ENCODE results near the gene TRIM33.
"Not testable (repeated sequence)": the region's sequence is repeated elsewhere in the genome, so short reads cannot be mapped to it uniquely, and the experiment has no call there.

The TRIM33 gene

DNA sequence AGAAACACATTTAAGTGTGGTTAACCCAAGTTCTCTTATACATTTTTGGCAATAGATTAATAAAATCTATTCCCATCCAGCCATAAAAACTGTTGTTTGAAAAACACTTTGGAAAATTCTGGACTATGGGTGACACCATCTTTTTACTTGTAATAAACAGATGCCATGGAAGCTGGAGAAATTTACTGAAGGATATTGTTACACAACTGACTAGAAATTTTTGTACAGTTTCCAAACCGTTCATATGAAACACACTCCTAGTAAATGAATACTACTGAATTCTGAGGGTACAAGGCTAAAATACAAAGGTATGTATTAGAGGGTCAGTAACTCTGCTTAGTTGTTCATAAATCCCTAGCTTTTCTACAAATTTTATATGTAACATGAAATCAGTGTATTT lies 48.7 kb downstream of the TRIM33 start:
- no peak for DNase-seq

DNA sequence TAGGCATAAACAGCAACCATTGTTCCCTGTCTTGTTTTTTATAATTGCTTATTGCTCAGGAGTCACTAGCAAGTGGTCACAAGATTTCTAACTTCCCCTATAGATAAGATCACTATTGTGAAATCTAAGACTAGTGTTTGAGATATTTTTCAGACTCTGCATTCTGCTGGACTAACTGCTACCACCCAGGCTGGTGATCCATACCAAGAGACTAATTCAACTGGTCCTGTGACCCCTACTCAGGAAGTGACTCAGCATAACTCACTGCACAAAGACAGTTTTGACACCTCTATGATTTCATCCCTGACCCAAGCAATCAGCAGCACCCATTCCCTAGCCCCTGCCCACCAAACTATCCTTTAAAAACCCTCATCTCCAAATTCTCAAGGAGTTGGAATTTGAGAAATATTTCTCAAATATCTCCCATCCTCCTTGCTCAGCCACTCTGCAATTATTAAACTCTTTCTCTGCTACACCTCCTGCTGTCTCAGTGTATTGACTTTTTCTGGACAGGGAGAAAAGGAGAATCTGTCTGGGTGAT lies 52.7 kb downstream of the TRIM33 start:
- no peak for DNase-seq

DNA sequence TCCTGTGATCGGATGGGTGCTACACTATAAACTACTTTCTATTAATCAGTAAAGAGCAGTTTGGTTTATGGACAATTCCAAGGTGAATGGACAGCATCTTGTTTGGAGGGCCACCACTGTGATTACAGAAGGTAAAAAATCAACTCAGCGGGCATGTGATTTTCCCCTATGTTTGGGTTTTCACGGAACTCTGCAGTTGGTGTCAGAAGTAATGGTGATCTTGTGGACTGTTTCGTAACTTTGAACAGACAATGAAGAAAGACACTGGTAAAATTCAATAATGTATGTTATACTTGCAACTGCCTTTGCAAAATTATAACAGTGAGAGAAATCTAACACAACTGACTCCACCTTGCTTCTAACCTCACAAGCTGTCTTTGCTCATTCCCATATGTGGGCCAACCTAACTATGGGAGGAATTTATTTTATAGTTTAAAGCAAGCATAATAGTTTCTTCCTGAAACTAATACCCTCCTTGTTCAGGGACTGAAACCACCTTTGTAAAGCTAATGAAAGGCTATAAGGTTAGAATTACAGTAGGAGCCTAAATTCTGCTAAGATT lies 53.2 kb downstream of the TRIM33 start:
- no peak for DNase-seq

DNA sequence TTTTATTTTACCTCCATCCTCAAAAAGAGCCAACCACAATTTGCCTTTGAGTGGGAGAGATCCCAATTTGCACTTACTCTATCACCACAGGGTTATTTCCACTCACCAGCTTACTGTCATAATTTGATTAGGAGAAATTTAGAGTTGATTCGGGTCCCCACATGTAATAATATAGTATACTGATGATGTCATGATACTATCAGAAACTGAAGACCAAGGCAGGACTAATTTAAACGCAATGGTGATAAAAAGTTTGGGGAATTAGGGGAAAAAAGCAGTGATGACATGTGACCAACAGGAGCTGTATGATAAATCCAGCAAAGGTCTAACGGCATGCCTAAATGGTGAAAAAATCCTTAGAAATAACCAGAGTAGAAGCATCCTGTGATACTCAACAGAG lies 54.4 kb downstream of the TRIM33 start:
- DNase-seq: no peak

DNA sequence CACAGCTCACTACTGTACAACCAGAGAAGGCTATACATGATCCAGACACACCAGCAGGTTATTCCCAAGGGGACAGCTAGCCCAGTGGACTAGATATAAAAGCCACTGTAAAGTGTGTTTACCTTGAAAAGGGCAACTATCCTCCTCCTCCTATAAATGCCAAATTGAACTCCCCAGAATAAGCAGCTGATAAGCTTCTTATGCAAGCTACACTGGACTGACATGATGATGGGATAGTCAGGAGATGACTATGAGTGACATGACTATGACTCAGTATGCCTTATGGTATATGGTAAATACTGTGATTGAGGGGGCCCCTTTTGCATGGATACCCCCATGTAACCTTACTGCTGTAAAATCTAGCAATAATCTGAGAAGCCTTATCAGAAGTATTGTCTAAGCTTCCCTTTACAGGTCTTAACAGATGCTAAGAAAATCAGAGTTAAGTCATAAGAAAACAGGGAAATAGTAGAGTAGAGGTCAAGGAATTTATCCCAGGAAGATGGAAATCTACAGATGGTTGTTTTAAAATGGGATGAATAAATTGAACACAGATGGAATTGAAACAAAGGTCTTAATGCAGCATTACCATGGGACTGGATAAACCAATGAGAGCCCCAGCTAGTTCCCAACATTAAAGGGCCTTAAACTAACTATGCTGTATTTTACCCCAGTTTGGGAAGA lies 55.8 kb downstream of the TRIM33 start:
- no peak for DNase-seq

DNA sequence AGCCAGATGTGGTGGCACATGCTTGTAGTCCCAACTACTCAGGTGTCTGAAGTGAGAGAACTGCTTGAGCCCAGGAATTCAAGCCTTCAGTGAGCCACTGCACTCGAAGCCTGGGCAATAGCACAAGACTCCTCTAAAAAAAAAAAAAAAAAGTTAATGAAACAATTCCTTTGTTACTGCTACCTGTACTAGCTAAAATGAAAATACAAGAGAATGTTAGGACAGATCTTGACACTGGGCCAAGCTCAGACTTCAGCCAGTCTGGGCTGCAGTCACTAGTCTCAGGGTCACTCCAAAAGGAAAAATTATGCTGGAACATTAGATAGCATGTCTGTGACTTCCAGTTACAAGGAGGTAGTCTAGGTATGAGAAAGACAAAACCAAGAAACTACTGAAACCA lies 56.5 kb downstream of the TRIM33 start:
- DNase-seq: no peak

DNA sequence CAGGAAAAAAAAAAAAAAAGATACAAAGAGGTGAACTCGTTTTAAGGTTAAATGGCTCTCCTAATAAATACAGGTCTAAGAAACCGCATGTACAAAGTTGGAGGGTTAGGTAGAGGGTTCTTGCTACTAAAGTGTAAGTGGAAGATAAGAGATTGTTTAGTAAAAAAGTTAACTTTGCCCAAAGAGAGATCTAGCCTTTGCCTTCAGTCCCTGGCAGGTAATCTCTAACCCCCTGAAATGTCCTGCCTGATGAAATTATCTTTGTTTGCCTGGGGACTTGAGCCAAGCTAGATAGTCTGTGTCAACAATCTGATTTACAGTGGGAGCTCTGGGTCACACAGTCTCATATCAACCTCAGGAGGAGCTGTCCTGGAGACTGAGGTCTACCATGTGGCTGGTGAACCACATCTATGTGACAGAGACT lies 57.6 kb downstream of the TRIM33 start:
- no peak for DNase-seq

DNA sequence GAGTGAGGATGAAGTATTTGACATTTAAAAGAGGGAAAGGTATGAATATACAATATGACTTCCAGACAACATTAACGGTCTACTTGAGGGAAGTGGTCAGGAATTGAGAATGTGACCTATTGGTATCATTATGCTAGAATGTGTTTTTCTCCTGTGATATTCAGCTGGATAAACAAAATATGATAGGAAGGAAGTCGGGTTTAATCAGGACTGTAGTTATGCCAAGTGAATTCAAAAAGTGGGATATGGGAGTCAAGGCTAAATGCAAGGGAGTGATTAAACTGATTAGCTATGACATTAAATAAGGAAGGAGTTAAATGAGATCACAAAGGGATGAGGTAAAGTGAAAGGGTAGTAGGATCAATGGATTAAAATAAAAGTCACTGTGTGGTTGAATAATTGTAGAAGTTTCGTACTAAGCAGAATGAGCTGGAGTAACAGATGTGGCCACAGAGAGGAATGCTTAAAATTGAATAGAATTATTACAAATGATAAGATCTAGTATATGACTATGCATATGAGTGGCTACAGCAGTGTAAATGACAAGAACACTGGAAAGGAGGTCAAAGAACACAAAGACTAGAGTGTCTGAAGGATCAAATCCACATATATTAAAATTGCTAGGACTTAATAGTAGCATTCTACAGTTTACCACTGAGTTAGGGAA lies 62.5 kb downstream of the TRIM33 start:
- DNase-seq: no peak

DNA sequence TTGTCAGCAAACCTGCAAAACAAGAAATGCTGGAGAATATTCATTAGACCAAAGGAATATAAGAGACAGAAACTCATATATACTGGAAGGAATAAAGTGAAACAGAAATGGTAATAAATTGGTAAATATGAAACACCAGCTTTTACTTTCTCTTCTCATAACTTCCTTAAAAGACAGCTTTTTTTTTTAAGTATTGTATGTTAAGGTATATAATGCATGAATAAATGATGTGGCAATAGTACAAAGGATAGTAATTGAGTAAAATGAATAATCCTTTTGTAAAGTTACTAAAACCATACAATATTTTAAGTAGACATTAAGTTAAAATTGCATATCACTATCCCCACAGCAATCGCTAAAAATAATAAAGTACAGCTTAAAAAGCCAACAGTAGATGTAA lies 64.8 kb downstream of the TRIM33 start:
- DNase-seq: no peak

DNA sequence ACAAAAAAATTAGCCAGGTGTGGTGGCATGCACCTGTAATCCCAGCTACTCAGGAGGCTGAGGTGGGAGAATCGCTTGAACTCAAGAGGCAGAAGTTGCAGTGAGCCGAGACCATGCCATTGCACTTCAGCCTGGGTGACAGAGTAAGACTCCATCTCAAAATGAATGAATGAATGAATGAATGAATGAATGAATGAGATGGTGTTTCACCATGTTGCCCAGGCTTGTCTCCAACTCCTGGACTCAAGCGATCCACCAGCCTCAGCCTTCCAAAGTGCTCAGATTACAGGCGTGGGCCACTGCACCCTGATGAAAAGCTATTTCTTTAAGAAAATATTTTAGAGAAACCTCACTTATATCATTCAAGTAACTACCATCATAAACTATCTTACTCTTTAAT lies 67.8 kb downstream of the TRIM33 start:
- not testable (repeated sequence) for DNase-seq

DNA sequence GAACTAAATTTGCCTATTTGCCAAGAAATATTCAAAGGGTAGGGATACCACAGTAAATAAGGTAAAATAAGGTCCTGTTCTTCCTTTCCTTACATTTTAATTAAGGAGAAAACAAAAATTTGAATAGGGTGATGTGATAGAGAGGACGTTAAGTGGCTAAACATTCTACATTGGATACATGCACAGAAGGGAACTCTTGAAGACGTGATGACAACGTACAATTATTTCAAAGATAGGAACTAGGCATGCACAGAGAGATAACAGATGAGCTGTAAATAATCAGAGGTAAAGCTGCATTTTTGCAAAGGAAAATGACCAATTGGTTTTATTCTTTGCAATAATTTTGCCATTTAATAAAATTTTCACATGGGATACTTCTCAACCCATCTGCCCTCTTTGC lies 69.7 kb downstream of the TRIM33 start:
- no peak for DNase-seq

DNA sequence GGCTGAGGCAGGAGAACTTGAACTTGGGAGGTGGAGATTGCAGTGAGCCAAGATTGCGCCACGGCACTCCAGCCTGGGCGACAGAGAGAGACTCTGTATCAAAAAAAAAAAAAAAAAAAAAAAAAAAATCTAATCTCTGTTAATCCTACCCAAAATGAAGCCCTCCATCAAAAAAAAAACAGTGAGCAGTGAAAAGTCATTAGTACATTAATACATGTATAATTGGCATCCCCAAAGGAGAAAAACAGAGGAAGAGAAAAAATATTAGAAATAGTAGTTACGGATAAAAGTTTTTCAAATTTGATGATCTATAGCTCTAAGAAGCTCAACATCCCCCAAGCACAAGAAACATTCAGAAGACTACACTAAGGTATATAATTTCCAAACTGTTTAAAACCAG lies 71.6 kb downstream of the TRIM33 start:
- no peak for DNase-seq

DNA sequence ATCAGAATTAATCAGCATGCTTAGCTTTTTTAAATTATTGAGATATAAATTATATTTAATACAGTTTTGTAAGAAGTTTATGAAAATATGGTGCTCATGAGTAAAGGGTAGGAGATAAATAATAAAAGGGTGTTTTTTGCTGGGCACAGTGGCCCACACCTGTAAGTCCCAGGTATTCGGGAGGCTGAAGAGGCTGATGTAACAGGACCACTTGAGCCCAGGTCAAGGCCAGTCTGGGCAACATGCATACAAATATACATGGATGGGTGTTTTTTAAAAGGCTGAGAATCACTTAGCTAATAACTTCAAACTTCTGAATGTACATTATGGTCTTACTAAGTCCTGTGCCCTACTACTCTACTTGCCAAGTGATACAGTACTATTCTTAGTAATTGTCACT lies 73.2 kb downstream of the TRIM33 start:
- DNase-seq: no peak

DNA sequence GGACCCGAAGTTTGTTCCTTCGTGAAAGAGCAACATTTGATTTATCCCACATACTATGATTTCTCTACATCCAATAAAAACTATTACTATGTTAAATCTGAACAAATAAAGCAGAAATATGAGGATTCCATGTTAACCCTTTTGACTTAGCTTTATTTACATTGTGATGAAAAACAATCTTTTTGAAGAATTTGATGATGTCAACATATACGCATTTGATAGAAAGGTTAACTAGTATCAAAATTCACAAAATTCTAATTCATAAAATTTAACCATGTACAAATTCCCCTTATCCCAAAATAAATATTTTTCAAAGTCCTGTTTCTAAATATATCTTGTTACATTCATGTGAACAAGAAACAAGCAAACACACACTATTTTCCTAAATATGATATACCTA lies 74.2 kb downstream of the TRIM33 start:
- DNase-seq: no peak

DNA sequence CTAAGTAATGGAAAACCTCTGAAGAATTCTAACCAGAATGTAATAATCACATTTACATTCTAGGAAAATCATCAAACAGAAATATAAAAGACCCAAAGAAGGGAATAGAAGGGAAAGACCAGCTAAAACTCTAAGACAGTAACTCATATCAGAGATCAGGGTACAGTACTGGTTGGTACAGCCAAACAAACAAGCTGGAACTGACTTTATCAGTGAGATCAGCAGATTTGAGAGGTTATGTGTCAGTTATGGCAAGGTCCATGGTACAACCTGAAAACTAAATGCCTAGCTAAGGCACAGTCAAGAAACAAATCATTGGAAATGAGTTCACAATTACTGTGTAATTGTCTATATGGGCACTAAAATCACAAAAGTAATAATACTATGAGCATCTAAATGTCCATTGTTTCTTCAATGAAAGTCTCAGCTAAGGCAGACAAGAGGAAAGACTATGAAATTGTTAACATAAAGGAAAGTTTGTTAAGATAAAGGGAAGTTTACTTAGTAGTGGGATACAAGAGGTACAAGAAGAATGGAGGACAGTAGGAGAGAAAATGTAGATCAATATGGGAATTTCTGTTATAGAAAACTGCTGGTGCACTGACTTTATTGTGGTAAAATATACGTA lies 75.8 kb downstream of the TRIM33 start:
- DNase-seq: no peak

DNA sequence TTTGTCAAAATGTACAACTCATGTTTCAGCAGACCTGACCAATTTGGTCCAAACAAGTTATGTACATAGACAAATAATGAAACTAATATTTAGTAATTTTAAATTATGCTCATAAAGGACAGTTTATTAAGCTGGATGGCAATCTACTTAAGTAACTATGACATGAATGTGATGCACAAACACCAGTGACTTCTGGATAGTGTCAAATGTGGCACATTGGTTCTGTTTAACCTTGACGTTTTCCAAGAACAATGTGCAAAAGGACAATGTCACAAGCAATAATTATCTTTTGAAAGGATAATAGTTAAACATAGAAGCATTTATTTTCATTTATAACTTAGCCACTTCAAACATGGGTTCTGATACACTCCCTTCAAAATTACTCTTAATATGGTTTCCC lies 80.0 kb downstream of the TRIM33 start:
- DNase-seq: no peak

DNA sequence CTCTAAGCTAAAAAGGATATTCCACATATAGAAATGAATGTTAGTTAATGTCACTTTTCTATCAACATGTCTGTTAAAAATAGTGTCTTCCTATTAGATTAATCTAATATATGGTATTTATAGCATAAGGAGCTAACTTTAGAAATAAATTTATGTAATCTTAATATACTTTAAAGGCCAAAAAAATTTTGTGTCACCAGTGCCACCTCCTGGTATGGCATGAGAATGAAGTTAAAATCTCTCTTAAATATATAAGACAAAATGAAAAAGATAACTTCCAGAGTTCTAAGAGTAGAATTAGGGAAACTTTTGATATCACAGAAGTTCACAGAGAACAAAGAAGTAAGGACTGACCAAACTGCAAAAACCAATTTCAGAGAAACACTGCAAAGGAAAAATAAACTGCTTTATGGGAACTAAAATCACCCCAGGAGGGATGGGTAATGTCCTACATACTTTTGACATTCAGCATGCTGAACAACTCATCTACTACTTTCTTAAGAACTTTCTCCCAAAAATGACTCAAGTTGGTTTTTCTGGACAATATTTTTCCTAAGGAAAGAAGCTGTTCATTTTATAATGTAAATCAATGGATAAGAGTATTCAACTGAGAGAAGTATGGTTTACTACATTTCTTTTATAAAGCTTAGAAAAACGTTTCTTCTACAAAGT lies 82.8 kb downstream of the TRIM33 start:
- no peak for DNase-seq

DNA sequence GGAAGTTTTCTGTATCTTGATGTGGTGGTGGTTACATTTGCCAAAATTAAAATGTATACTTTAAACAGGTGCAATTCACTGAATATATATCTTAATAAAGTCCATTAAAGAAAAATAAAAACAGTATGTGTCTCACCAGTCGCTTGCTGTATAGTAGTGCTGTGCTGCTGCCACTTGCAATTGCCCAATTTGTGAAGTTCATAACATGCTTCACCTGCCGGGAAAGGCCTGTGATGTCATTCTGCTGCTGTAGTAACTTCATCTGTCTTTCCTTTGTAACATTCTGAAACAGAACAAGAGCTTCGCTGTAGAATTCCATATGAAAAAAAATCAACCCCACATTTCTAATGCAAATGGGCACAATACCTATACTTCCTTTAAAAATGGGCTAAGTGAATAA lies 83.4 kb downstream of the TRIM33 start:
- no peak for DNase-seq

DNA sequence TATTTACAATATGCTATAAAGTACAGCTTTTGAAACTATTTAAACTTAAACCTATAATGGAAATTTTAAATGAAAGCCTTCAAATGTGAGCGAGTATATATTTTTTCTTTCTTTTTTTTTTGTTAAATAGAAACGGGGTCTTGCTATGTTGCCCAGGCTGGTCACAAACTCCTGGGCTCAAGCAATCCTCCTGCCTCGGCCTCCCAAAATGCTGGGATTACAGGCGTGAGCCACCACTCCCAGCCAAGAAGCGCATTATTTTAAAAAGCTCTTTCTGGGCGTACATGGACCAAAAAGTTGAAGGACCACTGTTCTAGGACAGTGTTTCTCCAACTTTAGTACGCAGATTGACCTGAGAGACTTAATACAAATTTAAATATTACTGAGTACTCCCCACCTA lies 87.5 kb downstream of the TRIM33 start:
- DNase-seq: no peak

DNA sequence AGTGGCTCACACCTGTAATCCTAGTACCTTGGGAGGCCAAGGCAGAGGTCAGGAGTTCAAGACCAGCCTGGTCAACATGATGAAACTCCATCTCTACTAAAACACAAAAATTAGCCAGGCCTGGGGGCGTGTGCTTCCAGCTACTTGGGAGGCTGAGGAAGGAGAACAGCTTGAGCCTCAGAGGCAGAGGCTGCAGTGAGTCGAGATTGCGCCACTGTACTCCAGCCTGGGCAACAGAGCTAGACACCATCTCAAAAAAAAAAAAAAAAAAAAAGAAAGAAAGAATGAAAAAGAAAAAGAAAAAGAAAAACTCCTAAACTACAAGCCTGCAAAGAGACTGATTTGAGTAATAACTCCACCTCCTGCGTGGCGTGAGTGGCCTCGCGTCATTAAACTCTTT lies 92.1 kb downstream of the TRIM33 start:
- DNase-seq: not testable (repeated sequence)

DNA sequence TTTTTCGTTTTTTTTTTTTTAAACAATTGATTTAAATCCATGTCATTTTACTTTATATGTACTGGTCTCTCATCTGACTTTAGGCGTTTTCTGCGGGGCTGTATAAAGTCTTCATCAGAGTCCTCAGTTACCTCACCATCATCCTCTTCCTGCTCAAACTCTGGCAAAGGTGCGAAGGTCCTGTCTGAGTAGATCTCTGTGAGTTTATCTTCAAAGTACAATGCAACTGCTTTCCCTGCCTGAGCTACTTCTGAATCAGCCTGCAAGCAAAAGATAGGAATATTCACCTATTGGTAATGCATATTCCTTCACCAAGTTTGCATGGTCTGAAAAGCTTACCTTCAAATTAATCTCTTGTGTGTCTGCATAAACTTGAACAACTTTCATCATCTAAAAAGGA lies 113.4 kb downstream of the TRIM33 start:
- no peak for DNase-seq

DNA sequence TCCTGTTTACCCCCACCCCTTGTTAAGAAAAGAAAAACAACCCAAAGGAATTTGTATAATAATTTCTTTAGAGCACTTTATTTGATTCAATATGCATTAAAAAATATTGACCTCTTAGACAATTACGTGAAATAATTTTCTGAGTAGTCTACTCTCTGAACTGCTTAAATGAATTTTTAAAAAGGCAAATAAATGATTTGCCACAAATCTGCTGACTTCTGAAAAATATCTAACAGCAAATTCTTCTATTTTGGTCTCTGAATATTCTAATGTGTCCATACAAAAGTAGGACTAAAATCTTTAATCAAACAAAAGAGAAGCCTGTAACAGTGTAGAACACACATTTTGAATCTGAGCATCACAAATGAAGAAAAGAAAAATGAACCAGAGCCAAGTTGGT lies 115.1 kb downstream of the TRIM33 start:
- no peak for DNase-seq

DNA sequence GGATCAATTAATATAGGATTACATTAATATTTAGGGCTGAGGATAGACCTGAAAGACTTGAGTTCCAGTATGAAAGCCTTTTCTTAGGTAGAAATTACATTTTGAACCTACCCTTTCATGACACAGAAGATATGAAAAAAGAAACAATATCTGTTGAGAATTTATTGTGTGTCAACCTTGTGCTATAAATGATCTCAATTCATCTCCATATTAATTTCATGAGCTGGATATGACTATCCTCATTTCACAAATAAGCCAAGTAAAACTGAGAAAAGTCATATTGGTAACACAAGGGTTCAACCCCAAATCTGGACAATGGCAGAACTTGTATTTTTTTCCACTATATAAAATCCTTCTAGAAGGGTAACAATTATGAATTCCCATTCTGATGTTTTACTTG lies 120.0 kb downstream of the TRIM33 start:
- no peak for DNase-seq
